Spleen (tissue), 7 donors: ENCODE measurements around the gene CAMK2G.
A peak's percentile ranks its signal among the peaks of the same experiment; 100 is the strongest.

ENCODE experiments used
- CTCF ChIP-seq, 11 experiments: fragments of 200-600 bp in 7 of 11; fragments of 450-650 bp in 4 of 11; sonication (generic) in 4 of 11; IDR thresholded peaks in 8 of 11; conservative IDR thresholded peaks in 3 of 11; 1 replicate in 7 of 11; 2 replicates in 4 of 11; pipeline versions ENCODE4 v1.4.0 to v1.8.0; 2016 to 2021; ENCODE audit warnings: antibody characterized with exemption in 11 of 11, inconsistent platforms in 4 of 11, mild to moderate bottlenecking in 1 of 11
- POLR2A ChIP-seq, 3 donors: fragments of 450-650 bp; IDR thresholded peaks; one replicate each; pipeline ENCODE4 v1.5.1; 2017; ENCODE audit warnings: antibody characterized with exemption in 3 of 3, mild to moderate bottlenecking in 1 of 3
- POLR2AphosphoS5 ChIP-seq, 3 donors: sonication (generic); formaldehyde crosslinking; IDR thresholded peaks; one replicate each; pipeline ENCODE4 v1.5.1; 2017; ENCODE audit warnings: antibody characterized with exemption in 3 of 3
- donor health status: DM: no; HTN: no; CAD: no; lungs with moderate emphysema.
- donor health status: DM: no; HTN: no; CAD: no.
- donor health status: DM: no; HTN: no; CAD: no.

GRCh38 chr10:73872190-73872710 is 2.1 kb downstream of the CAMK2G start:
- TF ChIP-seq CTCF (IDR thresholded peaks at IDR 0.05 in 8 of 11, conservative IDR thresholded peaks at IDR 0.05 in 3 of 11) (peak in 1 of 11 experiments; percentile 26), POLR2AphosphoS5 (IDR thresholded peaks at IDR 0.05) (no peak), POLR2A (IDR thresholded peaks at IDR 0.05) (no peak)
